ENCODE results near the gene NDUFAF8.
"Not testable (repeated sequence)": the region's sequence is repeated elsewhere in the genome, so short reads cannot be mapped to it uniquely, and the experiment has no call there.

The NDUFAF8 gene

DNA sequence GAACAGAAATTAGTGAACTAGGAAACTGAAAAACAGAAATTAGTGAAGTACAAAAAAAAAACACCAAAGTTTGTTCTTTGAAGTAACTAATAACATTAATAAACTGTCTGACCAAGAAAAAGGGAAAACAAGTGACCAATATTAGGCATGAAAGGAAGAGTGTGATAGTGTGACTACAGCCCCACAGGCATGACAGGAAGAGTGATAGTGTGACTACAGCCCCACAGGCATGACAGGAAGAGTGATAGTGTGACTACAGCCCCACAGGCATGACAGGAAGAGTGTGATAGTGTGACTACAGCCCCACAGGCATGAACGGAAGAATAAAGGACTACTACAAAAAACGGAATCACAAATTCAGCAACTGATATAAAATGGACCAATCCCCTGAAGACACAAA lies 11.5 kb upstream of the NDUFAF8 start:
- H3K36me3 ChIP-seq (ENCODE audit: control insufficient read depth, insufficient read depth, low read length) = peaks cover 31% of the 10 kb centered on the region
- H3K9me3 ChIP-seq (ENCODE audit: control insufficient read depth, low read length); H3K27ac ChIP-seq (ENCODE audit: low read depth, low read length, severe bottlenecking); H3K4me1 ChIP-seq (ENCODE audit: control insufficient read depth, insufficient read depth, low read length, poor library complexity, severe bottlenecking); H3K4me3 ChIP-seq (ENCODE audit: extremely low read depth, insufficient read depth, low read length, poor library complexity, severe bottlenecking): not testable (repeated sequence)
- no CpG with 5 or more reads among the region's 2 CpGs for WGBS, 2 experiments (ENCODE audit: insufficient coverage in 2 of 2)

DNA sequence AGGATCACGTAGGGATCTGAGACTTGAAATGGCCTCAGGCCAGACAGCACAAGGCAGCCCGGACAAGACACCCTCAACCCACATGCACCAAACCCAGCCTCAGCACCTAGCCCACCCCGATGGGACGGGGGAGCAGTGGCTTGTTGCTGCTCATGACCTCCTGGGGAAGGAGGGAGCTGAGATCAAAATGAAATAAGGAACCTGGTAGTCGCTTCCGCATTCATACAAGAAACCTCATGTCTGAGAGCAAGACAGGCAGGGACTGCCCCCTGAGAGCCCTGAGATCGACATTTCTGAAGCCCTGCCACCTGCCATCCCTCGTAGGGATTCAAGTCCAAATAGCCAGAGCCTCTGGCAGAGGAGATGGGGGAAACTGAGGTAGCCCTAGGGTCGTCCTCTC lies 10.7 kb upstream of the NDUFAF8 start:
- Histone ChIP-seq H3K27ac (ENCODE audit: low read depth, low read length, severe bottlenecking) (no peak overlapping the region), H3K36me3 (ENCODE audit: control insufficient read depth, insufficient read depth, low read length) (peaks cover 37% of the 10 kb centered on the region), H3K9me3 (ENCODE audit: control insufficient read depth, low read length) (peaks cover 4% of the 10 kb centered on the region), H3K4me1 (ENCODE audit: control insufficient read depth, insufficient read depth, low read length, poor library complexity, severe bottlenecking) (no peaks in the 10 kb centered on the region), H3K4me3 (ENCODE audit: extremely low read depth, insufficient read depth, low read length, poor library complexity, severe bottlenecking) (no peak overlapping the region)
- 91 to 93% methylated on average over 6 to 8 of the region's 9 CpGs for WGBS, 2 experiments (ENCODE audit: insufficient coverage in 2 of 2)

DNA sequence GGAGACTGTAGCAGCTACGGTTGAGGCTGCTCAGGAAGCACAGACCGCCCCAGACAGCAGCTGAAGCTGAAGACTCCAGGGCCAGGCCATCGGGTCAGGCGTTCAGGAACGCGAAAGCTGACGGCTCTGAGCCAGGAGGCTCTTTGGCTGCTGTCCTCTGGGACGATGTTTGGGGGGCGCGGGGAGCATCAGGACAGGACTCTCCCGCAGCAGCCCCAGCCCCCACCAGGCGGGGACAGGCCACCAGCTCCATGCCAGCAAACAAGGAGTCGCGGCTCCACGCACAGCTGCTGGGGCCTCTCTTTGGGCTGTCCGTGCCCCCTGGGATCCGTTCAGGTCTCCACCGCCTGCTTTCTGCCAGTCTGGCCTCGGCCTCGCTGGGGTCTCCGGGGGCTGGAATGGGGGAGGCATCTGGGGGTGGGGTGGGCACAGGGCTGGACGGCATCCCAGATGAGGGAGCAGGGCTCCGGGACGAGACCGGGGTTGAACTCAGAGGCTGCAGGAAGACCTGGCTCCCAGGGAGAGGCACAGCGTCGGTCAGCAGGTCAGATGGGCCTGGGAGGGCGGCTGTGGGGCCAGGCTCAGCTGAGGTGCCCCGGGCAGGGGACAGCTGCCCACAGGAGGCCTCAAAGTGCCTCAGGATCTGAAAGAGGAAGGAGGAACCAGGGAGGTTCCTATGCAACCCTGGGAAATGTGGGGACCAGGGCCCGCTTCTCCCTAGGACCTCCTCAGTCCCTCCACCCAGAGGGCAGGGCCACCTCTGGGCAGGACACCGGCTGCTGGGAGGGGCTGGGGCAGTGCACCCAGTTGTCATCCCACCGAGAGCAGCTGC lies 10.1 kb upstream of the NDUFAF8 start:
- H3K4me1 ChIP-seq (ENCODE audit: control insufficient read depth, insufficient read depth, low read length, poor library complexity, severe bottlenecking) = no peaks in the 10 kb centered on the region
- peaks cover 4% of the 10 kb centered on the region for H3K9me3 ChIP-seq (ENCODE audit: control insufficient read depth, low read length)
- no peak overlapping the region for H3K4me3 ChIP-seq (ENCODE audit: extremely low read depth, insufficient read depth, low read length, poor library complexity, severe bottlenecking)
- peaks cover 41% of the 10 kb centered on the region for H3K36me3 ChIP-seq (ENCODE audit: control insufficient read depth, insufficient read depth, low read length)
- no peak overlapping the region for H3K27ac ChIP-seq (ENCODE audit: low read depth, low read length, severe bottlenecking)
- WGBS, 2 experiments (ENCODE audit: insufficient coverage in 2 of 2) = 91 to 97% methylated on average over 16 to 30 of the region's 32 CpGs

DNA sequence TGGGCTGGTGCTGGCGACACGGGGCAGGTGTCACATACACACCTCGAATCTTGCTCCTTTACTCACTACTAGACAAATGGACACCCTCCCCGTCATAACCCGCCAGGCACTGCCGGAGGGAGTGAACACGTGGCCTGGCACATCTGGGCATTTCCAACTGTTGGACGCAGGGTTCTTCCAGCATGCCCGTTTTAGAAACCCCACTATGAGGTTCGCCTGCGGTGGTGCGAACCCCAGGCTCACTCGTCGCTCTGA lies 9.5 kb upstream of the NDUFAF8 start:
- 87 to 93% methylated on average over 14 of the region's 14 CpGs for WGBS, 2 experiments (ENCODE audit: insufficient coverage in 2 of 2)
- Histone ChIP-seq H3K27ac (ENCODE audit: low read depth, low read length, severe bottlenecking) (no peak overlapping the region), H3K9me3 (ENCODE audit: control insufficient read depth, low read length) (peaks cover 4% of the 10 kb centered on the region), H3K4me3 (ENCODE audit: extremely low read depth, insufficient read depth, low read length, poor library complexity, severe bottlenecking) (no peak overlapping the region), H3K4me1 (ENCODE audit: control insufficient read depth, insufficient read depth, low read length, poor library complexity, severe bottlenecking) (no peaks in the 10 kb centered on the region), H3K36me3 (ENCODE audit: control insufficient read depth, insufficient read depth, low read length) (peaks cover 45% of the 10 kb centered on the region)

DNA sequence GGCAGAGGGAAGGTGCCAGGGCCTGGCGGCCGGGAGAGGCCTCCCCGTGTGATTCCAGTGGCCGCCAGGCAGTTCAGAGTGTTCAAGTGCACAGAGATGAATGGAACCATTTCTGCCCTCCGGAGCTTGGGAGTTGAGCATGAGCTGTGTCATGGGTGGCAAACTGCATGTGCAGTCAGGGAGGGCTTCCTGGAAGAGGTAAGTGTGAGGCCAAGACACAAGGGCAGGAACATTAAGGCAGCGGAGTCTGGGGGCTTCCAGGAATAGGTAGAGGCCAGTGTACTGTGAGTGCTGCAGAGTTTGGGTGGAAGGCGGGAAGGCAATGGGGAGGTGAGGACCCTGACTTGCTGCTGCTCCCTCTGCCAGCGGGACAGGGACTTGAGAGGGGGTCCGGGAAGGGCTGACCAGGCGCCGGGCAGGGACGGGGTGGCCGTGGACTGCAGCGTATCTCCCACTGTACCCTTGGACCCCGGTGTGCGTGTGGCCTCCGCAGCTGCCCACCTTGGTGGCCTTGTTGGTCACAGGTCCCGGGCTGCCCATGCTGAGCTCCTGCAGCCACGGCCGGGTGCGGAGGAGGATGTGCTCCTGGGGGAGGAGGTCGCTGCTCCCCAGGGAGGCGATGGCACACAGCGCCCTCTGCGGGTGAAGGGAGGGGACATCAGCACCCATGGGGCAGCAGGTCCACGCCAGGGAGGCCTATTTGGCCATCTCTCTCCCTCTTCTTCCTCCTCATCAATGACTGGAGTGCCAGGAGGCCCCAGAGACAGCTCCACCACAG lies 8.9 kb upstream of the NDUFAF8 start:
- Histone ChIP-seq H3K27ac (ENCODE audit: low read depth, low read length, severe bottlenecking) (no peak overlapping the region), H3K4me3 (ENCODE audit: extremely low read depth, insufficient read depth, low read length, poor library complexity, severe bottlenecking) (no peak overlapping the region), H3K9me3 (ENCODE audit: control insufficient read depth, low read length) (peaks cover 4% of the 10 kb centered on the region), H3K36me3 (ENCODE audit: control insufficient read depth, insufficient read depth, low read length) (peaks cover 45% of the 10 kb centered on the region), H3K4me1 (ENCODE audit: control insufficient read depth, insufficient read depth, low read length, poor library complexity, severe bottlenecking) (peaks cover 3% of the 10 kb centered on the region)
- WGBS, 2 experiments (ENCODE audit: insufficient coverage in 2 of 2) = 96 to 99% methylated on average over 16 to 17 of the region's 26 CpGs

DNA sequence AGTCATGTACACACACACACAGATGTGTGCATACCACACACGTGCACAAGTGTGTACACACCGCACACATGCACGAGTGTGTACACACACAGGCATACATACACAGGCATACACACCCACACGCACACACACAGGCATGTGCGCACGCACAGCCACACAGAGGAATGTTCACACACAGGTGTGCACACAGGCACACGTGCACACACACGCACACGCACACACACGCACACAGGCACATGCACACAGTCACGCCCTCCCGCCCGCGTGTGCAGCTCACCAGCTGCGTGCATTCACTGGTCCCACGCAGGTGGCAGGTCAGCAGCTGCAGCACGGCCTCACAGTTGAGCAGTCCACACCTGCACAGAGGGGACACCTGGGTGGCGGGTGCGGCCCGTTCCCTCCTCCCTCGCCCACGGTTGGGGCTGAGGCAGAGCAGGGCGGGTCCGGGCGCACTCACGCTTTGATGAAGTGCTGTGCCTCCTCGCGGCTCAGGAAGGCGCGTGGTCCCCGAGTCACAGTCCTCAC lies 7.9 kb upstream of the NDUFAF8 start:
- Histone ChIP-seq H3K4me1 (ENCODE audit: control insufficient read depth, insufficient read depth, low read length, poor library complexity, severe bottlenecking) (peaks cover 8% of the 10 kb centered on the region), H3K4me3 (ENCODE audit: extremely low read depth, insufficient read depth, low read length, poor library complexity, severe bottlenecking) (no peak overlapping the region), H3K36me3 (ENCODE audit: control insufficient read depth, insufficient read depth, low read length) (peaks cover 45% of the 10 kb centered on the region), H3K9me3 (ENCODE audit: control insufficient read depth, low read length) (peaks cover 4% of the 10 kb centered on the region), H3K27ac (ENCODE audit: low read depth, low read length, severe bottlenecking) (no peak overlapping the region)
- 94 to 95% methylated on average over 23 to 31 of the region's 31 CpGs for WGBS, 2 experiments (ENCODE audit: insufficient coverage in 2 of 2)

DNA sequence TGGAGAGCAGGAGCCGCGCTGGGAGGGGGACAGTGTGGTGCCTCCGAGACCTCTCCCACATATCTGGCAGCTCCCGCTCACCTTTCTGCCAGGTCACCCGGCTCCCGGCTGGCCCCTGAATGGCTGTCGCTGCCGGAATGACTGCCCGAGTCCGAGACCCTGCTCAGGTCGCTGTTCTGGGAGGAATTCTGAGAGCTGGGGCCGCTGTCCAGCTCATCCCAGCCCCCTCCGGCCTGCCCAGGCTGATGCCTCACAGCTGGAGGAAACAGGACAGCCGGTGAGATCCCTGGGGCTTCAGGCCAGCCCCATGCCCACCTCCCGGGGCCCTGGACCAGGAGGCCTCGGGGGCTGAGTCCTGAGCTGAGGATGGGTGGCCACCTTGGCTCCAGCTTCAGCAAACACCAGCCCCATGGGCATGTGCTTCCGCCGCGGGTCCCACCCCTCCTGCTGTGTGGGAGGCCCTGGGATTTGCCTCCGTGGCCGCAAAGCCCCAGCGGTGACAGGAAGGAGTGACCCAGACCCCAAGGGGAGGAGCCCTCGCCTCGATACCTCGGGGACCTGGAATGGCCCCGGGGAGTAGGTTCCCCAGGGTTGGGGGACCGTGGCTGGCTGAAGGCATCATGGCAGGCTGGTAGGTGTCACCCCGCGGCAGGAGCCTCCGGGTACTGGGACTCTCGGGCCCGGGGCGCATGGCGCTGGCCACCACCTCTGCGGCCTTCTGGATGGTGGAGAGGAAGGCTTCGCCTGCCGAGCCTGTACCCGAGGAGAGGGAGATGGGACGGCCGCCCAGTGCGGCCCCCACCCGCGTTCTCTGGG lies 7.1 kb upstream of the NDUFAF8 start:
- Histone ChIP-seq H3K4me3 (ENCODE audit: extremely low read depth, insufficient read depth, low read length, poor library complexity, severe bottlenecking) (no peak overlapping the region), H3K27ac (ENCODE audit: low read depth, low read length, severe bottlenecking) (no peak overlapping the region), H3K36me3 (ENCODE audit: control insufficient read depth, insufficient read depth, low read length) (peaks cover 45% of the 10 kb centered on the region), H3K9me3 (ENCODE audit: control insufficient read depth, low read length) (peaks cover 3% of the 10 kb centered on the region), H3K4me1 (ENCODE audit: control insufficient read depth, insufficient read depth, low read length, poor library complexity, severe bottlenecking) (peaks cover 8% of the 10 kb centered on the region)
- 96 to 97% methylated on average over 30 to 31 of the region's 43 CpGs for WGBS, 2 experiments (ENCODE audit: insufficient coverage in 2 of 2)

DNA sequence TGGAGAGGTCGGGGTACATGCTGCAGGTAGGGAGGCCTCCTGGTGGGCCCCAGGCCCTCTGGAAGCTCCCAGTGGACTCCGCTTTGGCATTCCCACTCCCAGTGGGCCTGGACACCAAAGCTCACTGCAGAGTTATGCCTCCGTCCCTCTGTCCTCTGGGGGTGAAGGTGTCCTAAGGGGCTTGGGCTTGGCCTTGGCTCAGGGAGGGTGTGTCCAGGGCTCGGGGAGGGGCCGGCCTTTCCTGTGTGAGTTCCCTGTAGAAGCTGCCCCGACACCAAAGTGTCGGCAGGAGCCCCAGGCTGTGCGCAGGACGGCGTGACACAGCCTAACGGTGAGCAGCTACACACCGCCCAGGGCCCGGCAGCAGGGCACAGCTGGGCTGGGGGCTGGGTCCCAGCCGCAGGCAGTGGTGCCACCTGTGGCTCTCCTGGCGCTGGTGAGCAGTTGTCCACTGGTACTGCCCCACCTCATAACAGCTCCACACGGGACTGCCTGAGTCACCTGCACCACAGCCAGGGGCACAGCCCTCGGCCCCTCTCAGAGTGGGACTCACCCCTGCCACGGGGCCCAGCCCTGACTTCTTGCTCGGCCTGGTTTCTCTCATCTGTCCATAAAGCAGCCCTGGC lies 6.4 kb upstream of the NDUFAF8 start:
- Histone ChIP-seq H3K9me3 (ENCODE audit: control insufficient read depth, low read length) (no peaks in the 10 kb centered on the region), H3K4me3 (ENCODE audit: extremely low read depth, insufficient read depth, low read length, poor library complexity, severe bottlenecking) (no peak overlapping the region)
- 89 to 98% methylated on average over 16 to 17 of the region's 19 CpGs for WGBS, 2 experiments (ENCODE audit: insufficient coverage in 2 of 2)

DNA sequence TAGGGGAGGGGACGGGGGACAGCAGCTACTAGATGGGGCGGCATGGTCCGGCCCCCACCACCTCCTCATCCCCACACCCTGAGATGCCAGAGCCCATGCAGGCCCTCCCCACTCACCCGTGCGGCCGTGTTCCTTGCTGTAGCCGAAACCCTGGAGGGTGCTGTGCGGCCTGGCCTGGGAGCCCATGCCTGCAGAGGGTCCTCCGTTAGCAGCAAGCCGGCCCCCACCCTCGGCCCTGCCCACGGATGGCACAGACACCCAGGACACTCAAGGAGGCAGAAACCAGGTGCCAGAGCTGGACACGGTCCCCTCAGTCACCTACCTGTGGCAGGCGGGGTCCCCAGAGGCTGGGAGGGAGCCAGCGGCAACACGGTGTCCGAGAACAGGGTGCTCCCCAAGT lies 5.8 kb upstream of the NDUFAF8 start:
- 92 to 93% methylated on average over 11 to 13 of the region's 17 CpGs for WGBS, 2 experiments (ENCODE audit: insufficient coverage in 2 of 2)
- Histone ChIP-seq H3K4me3 (ENCODE audit: extremely low read depth, insufficient read depth, low read length, poor library complexity, severe bottlenecking) (no peak overlapping the region), H3K36me3 (ENCODE audit: control insufficient read depth, insufficient read depth, low read length) (peaks cover 45% of the 10 kb centered on the region), H3K9me3 (ENCODE audit: control insufficient read depth, low read length) (no peaks in the 10 kb centered on the region), H3K4me1 (ENCODE audit: control insufficient read depth, insufficient read depth, low read length, poor library complexity, severe bottlenecking) (peaks cover 15% of the 10 kb centered on the region), H3K27ac (ENCODE audit: low read depth, low read length, severe bottlenecking) (no peak overlapping the region)

More for the DNA sequence above, 6.4 kb upstream of the NDUFAF8 start:
- Histone ChIP-seq H3K27ac (ENCODE audit: low read depth, low read length, severe bottlenecking) (no peak overlapping the region), H3K4me1 (ENCODE audit: control insufficient read depth, insufficient read depth, low read length, poor library complexity, severe bottlenecking) (peaks cover 11% of the 10 kb centered on the region), H3K36me3 (ENCODE audit: control insufficient read depth, insufficient read depth, low read length) (peaks cover 45% of the 10 kb centered on the region)

DNA sequence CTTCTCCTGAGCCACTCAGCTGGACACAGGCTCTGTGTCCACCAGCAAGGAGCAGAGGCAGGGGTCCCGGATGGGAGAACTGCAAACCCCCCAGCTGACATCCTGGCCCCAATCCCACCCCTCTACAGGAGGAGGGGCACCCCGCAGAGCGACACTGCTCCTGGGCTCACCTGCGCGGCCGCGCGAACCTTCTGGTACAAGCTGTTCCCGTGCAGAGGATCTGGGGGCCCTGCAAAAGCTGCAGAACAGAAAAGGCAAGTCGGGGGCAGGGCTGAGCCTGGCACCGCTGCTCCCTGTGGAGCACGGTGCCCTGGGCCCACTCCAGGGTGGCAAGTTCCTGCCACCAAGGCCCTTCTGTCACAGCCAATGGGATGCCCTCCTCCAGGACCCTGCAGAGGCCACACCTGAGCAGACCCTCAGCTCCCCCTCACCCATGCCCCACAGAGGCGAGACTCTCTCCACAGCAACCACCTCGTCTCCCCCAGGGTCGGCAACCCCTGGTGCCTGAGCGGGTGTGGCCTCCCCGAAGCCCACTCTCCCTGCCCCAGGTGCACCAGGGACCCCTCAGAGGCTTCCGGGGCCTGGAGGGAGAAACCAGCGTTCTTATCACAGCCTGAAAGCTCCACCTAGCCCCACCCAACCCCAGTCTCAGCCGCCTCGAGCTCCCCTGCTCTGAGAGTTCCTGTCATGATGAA lies 5.2 kb upstream of the NDUFAF8 start:
- H3K4me1 ChIP-seq (ENCODE audit: control insufficient read depth, insufficient read depth, low read length, poor library complexity, severe bottlenecking) = peaks cover 15% of the 10 kb centered on the region
- H3K36me3 ChIP-seq (ENCODE audit: control insufficient read depth, insufficient read depth, low read length) = peaks cover 45% of the 10 kb centered on the region
- no peak overlapping the region for H3K27ac ChIP-seq (ENCODE audit: low read depth, low read length, severe bottlenecking)
- no peak overlapping the region for H3K4me3 ChIP-seq (ENCODE audit: extremely low read depth, insufficient read depth, low read length, poor library complexity, severe bottlenecking)
- 88 to 91% methylated on average over 17 to 20 of the region's 21 CpGs for WGBS, 2 experiments (ENCODE audit: insufficient coverage in 2 of 2)
- no peaks in the 10 kb centered on the region for H3K9me3 ChIP-seq (ENCODE audit: control insufficient read depth, low read length)

All from mesodermal cell (in vitro differentiated cells).